Thyroid gland (tissue), 4 donors: ENCODE data around the gene OR13C9. TPM values are rescaled to one million over a fixed set of nuclear protein-coding genes. Genes with fewer than 3 reads are reported as not detected.

Source experiments
- DNase-seq, 2 donors: peaks; one replicate each; pipeline ENCODE4 v3.0.0-alpha.2; 2019
- H3K27ac ChIP-seq, 3 donors: fragments of 200-600 bp; sonication (generic); 1 replicate in 2 of 3; 2 replicates in 1 of 3; pipeline ENCODE4 v1.5.1; 2016 to 2019; ENCODE audit warnings: mild to moderate bottlenecking in 1 of 3, moderate library complexity in 1 of 3
- H3K27me3 ChIP-seq: fragments of 200-600 bp; sonication (generic); one replicate; pipeline ENCODE4 v1.5.1; 2019
- H3K36me3 ChIP-seq, 2 donors: fragments of 200-600 bp; sonication (generic); one replicate each; pipeline ENCODE4 v1.5.1; 2016 to 2019
- H3K4me1 ChIP-seq, 2 donors: fragments of 200-600 bp; sonication (generic); one replicate each; pipeline ENCODE4 v1.5.1; 2017 to 2019
- H3K4me3 ChIP-seq, 3 donors: fragments of 200-600 bp; sonication (generic); replicated peaks in 1 of 3; 1 replicate in 2 of 3; 2 replicates in 1 of 3; pipeline ENCODE4 v1.5.1; 2016; ENCODE audit warnings: mild to moderate bottlenecking in 1 of 3
- H3K9me3 ChIP-seq: fragments of 200-600 bp; sonication (generic); one replicate; pipeline ENCODE4 v1.5.1; 2017
- POLR2A ChIP-seq, 2 donors: fragments of 450-650 bp; IDR thresholded peaks; one replicate each; pipeline ENCODE4 v1.6.1; 2017; ENCODE audit warnings: antibody characterized with exemption in 2 of 2, mild to moderate bottlenecking in 2 of 2, moderate library complexity in 1 of 2
- WGBS, 2 donors: methylation state at CpG; one replicate each; pipeline ENCODE4 v1.1.5; 2017; 5-methylcytosine and 5-hydroxymethylcytosine counted together
- intact Hi-C: fragments of 100-400 bp; cut with DNase I; formaldehyde crosslinking; loops from one replicate; pipeline ENCODE4 v1.15.1; 2023
- total RNA-seq, 4 donors: library from RNA; depleted of rRNA; stranded (reverse); fragments of >200 nt; gene quantifications; one replicate each; pipeline ENCODE4 v1.2.3, GENCODE V29; 2016
- TF ChIP-seq, protein P1 (sequence below), 6 experiments: fragments of 200-600 bp in 3 of 6; fragments of 450-650 bp in 3 of 6; sonication (generic) in 3 of 6; IDR thresholded peaks; one replicate each; pipeline ENCODE4 v1.5.1; 2016 to 2019; ENCODE audit warnings: antibody characterized with exemption in 6 of 6, mild to moderate bottlenecking in 2 of 6, inconsistent platforms in 1 of 6, moderate library complexity in 1 of 6

The OR13C9 gene
- total RNA-seq, 4 donors from 2014 or later, result not detected

- no peaks in the 10 kb centered on the region for H3K4me1 ChIP-seq
- no peaks in the 10 kb centered on the region for H3K27me3 ChIP-seq
- H3K9me3 ChIP-seq, result no peaks in the 10 kb centered on the region
- no peak for TF ChIP-seq POLR2A (IDR thresholded peaks at IDR 0.05)
- TF ChIP-seq, protein P1, sequence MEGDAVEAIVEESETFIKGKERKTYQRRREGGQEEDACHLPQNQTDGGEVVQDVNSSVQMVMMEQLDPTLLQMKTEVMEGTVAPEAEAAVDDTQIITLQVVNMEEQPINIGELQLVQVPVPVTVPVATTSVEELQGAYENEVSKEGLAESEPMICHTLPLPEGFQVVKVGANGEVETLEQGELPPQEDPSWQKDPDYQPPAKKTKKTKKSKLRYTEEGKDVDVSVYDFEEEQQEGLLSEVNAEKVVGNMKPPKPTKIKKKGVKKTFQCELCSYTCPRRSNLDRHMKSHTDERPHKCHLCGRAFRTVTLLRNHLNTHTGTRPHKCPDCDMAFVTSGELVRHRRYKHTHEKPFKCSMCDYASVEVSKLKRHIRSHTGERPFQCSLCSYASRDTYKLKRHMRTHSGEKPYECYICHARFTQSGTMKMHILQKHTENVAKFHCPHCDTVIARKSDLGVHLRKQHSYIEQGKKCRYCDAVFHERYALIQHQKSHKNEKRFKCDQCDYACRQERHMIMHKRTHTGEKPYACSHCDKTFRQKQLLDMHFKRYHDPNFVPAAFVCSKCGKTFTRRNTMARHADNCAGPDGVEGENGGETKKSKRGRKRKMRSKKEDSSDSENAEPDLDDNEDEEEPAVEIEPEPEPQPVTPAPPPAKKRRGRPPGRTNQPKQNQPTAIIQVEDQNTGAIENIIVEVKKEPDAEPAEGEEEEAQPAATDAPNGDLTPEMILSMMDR (IDR thresholded peaks at IDR 0.05), result no peak
- no peak for DNase-seq
- 61 to 76% methylated on average over 1 of the region's 1 CpG for WGBS, 2 donors
- H3K4me3 ChIP-seq, result no peak overlapping the region
- no peak overlapping the region for H3K27ac ChIP-seq
- intact Hi-C loops, result no loop called here
- no peaks in the 10 kb centered on the region for H3K36me3 ChIP-seq
These were observed 45.4 kb downstream of the OR13C9 start for GRCh38 chr9:104572612-104573011.

GRCh38 chr9:104568868-104569267 is 49.1 kb downstream of the OR13C9 start, which contains the start of gene OR13C8:
OR13C8 (plus strand) TSS chr9:104569168; CDS start chr9:104569168, 0 bp downstream.
- 91 to 92% methylated on average over 4 of the region's 4 CpGs for WGBS, 2 donors
- Histone ChIP-seq H3K27ac (no peak within 1 kb of the TSS), H3K27me3 (no peaks in the 10 kb centered on the region), H3K9me3 (no peaks in the 10 kb centered on the region), H3K4me3 (no peak within 1 kb of the TSS), H3K36me3 (no peaks in the 10 kb centered on the region), H3K4me1 (no peaks in the 10 kb centered on the region)
- intact Hi-C loops, result no loop called here
- DNase-seq, result no peak
- no peak for TF ChIP-seq POLR2A (IDR thresholded peaks at IDR 0.05)
- TF ChIP-seq, protein P1 (IDR thresholded peaks at IDR 0.05), result no peak

Other genes starting within 250 kb of the OR13C9 start
- gene OR13F1, start 113.9 kb downstream of the OR13C9 start, total RNA-seq, result not detected
- gene OR13C4, start 91.0 kb downstream of the OR13C9 start, total RNA-seq, result under 1 TPM in 2 of 4 donors, not detected in 2; 0.56 to 0.68 TPM
- under 1 TPM in 1 of 4 donors, not detected in 3; 0.40 TPM for gene OR13C3, start 81.3 kb downstream of the OR13C9 start, total RNA-seq
- not detected for gene OR13C8, start 49.0 kb downstream of the OR13C9 start, total RNA-seq
- gene OR13C5, start 18.8 kb downstream of the OR13C9 start, total RNA-seq, result not detected
- 1 to 10 TPM in 1 of 4 donors, not detected in 3; 2.4 TPM for gene OR13C2, start 12.6 kb downstream of the OR13C9 start, total RNA-seq
- not detected for gene OR13D1, start 76.3 kb upstream of the OR13C9 start, total RNA-seq
- 10 to 100 TPM; 23.9 to 38.2 (median 28.8) TPM for gene NIPSNAP3A, start 129.5 kb upstream of the OR13C9 start, total RNA-seq
- 1 to 10 TPM; 2.4 to 5.2 (median 4.7) TPM for gene NIPSNAP3B, start 145.9 kb upstream of the OR13C9 start, total RNA-seq